Neural progenitor cell (in vitro differentiated cells): Measurements from ENCODE around the gene RAB29.

ENCODE experiments used
- EZH2 ChIP-seq: fragments of 200-600 bp; sonication (generic); IDR thresholded peaks from 2 replicates; pipeline ENCODE4 v1.6.1; 2017; ENCODE audit warnings: antibody characterized with exemption, mild to moderate bottlenecking, moderate library complexity
- EZH2phosphoT487 ChIP-seq: fragments of 200-600 bp; sonication (generic); IDR thresholded peaks from 2 replicates; pipeline ENCODE4 v1.6.1; 2017; ENCODE audit warnings: antibody characterized with exemption
- TF ChIP-seq, protein P1 (sequence below): fragments of 200-600 bp; sonication (generic); IDR thresholded peaks from 2 replicates; pipeline ENCODE4 v1.5.1; 2017; ENCODE audit warnings: antibody characterized with exemption, mild to moderate bottlenecking

DNA sequence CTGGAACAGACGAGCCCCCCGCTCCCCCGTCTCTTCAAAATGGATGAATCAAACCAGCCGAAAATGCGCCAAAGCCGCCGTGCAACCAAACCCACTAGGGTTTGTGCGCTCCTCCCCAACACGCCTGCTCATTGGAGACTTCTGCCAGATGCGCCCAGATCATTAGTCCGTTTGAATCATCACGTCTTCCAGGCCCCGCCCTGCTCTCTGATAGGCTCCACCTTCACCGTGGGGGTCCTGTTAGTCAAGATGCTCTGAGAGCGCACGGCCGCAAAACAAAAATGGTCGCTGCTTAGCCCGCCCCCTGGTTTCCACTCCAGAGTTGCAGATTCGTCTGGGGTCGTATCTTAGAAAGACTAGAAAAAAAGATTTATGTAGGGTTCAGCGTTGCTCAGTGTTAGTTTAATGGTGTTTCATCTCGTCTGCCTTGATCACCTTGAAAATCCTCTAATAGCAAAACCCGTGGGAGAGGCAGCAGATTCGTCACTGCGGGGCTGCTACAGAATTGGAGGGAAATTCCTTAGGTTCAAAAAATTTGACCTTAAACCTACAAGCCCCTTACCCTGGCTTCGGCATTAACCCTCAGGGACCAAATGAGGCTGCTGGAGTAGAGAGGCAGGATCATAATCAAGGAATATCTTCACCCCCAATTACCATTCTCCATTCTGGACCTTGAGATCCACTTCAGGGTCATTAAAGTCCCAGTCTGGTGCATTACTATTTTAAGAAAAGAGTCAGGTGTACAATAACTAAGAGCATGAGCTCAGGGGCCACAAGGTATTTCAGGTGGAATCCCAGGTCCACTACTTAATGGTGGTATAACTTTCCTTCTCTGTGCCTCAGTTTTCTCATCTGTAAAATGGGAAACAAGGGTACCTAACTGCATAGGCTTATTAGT lies 24.9 kb downstream of the RAB29 start, which contains the start of gene NUCKS1:
- TF ChIP-seq, protein P1, sequence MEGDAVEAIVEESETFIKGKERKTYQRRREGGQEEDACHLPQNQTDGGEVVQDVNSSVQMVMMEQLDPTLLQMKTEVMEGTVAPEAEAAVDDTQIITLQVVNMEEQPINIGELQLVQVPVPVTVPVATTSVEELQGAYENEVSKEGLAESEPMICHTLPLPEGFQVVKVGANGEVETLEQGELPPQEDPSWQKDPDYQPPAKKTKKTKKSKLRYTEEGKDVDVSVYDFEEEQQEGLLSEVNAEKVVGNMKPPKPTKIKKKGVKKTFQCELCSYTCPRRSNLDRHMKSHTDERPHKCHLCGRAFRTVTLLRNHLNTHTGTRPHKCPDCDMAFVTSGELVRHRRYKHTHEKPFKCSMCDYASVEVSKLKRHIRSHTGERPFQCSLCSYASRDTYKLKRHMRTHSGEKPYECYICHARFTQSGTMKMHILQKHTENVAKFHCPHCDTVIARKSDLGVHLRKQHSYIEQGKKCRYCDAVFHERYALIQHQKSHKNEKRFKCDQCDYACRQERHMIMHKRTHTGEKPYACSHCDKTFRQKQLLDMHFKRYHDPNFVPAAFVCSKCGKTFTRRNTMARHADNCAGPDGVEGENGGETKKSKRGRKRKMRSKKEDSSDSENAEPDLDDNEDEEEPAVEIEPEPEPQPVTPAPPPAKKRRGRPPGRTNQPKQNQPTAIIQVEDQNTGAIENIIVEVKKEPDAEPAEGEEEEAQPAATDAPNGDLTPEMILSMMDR = peak; percentile 25
- no peak for TF ChIP-seq EZH2
- TF ChIP-seq EZH2phosphoT487 = peak; percentile 28
